GM23338 (cell line): ENCODE results near the gene KCMF1. TPM values are rescaled to one million over a fixed set of nuclear protein-coding genes. Genes with fewer than 3 reads are reported as not detected.
"Not testable (repeated sequence)": the region's sequence is repeated elsewhere in the genome, so short reads cannot be mapped to it uniquely, and the experiment has no call there.

Source experiments
- ATAC-seq: fragments of 200-7000 bp; cut with Tn5 transposase; 3 replicates; pipeline ENCODE4 v1.9.1; 2020
- DNase-seq: peaks from one replicate; pipeline ENCODE4 v3.0.0-alpha.2; 2015; ENCODE audit warnings: low spot score
- H2AFZ ChIP-seq: fragments of 200-600 bp; sonication (generic); 2 replicates; pipeline ENCODE4 v1.8.0; 2016; ENCODE audit warnings: antibody characterized with exemption, mild to moderate bottlenecking, moderate library complexity
- H3F3A ChIP-seq: fragments of 200-600 bp; sonication (generic); replicated peaks from 2 replicates; pipeline ENCODE4 v1.8.0; 2017; ENCODE audit warnings: antibody characterized with exemption, mixed run types, low read depth
- H3K27ac ChIP-seq: fragments of 200-600 bp; sonication (generic); 2 replicates; pipeline ENCODE4 v1.6.1; 2016; ENCODE audit warnings: low read depth
- H3K27me3 ChIP-seq: fragments of 200-600 bp; sonication (generic); 2 replicates; pipeline ENCODE4 v1.8.0; 2016; ENCODE audit warnings: mild to moderate bottlenecking, mixed run types, moderate library complexity; ENCODE audit not compliant: insufficient read depth
- H3K36me3 ChIP-seq: fragments of 200-600 bp; sonication (generic); 2 replicates; pipeline ENCODE4 v1.8.0; 2016; ENCODE audit warnings: mild to moderate bottlenecking; ENCODE audit not compliant: insufficient read depth
- H3K4me1 ChIP-seq: fragments of 200-600 bp; sonication (generic); 2 replicates; pipeline ENCODE4 v1.8.0; 2016; ENCODE audit warnings: mild to moderate bottlenecking, moderate library complexity; ENCODE audit not compliant: insufficient read depth
- H3K4me2 ChIP-seq: fragments of 200-600 bp; sonication (generic); 2 replicates; pipeline ENCODE4 v1.7.1; 2017; ENCODE audit warnings: mixed run types
- H3K4me3 ChIP-seq: fragments of 200-600 bp; sonication (generic); 2 replicates; pipeline ENCODE4 v1.6.1; 2016; ENCODE audit warnings: mixed run types
- H3K79me2 ChIP-seq: fragments of 200-600 bp; sonication (generic); replicated peaks from 2 replicates; pipeline ENCODE4 v1.8.0; 2017; ENCODE audit warnings: mild to moderate bottlenecking; ENCODE audit not compliant: insufficient read depth
- H3K9me2 ChIP-seq: fragments of 200-600 bp; sonication (generic); 2 replicates; pipeline ENCODE4 v1.8.0; 2017; ENCODE audit not compliant: insufficient read depth
- H4K20me1 ChIP-seq: fragments of 200-600 bp; sonication (generic); replicated peaks from 2 replicates; pipeline ENCODE4 v1.8.0; 2017; ENCODE audit warnings: mild to moderate bottlenecking; ENCODE audit not compliant: insufficient read depth
- H3K27ac Mint-ChIP-seq: 2 replicates; pipeline ENCODE4 v1.8.0; 2020; ENCODE audit warnings: inconsistent platforms, mild to moderate bottlenecking, moderate library complexity, mixed read lengths
- H3K27me3 Mint-ChIP-seq: 3 replicates; pipeline ENCODE4 v1.8.0; 2022; ENCODE audit warnings: low read depth, mild to moderate bottlenecking, moderate library complexity, mixed read lengths, inconsistent platforms; ENCODE audit not compliant: insufficient read depth, poor library complexity
- H3K36me3 Mint-ChIP-seq: 3 replicates; pipeline ENCODE4 v1.8.0; 2021; ENCODE audit warnings: low read depth, mild to moderate bottlenecking, inconsistent platforms, moderate library complexity, mixed read lengths
- H3K4me1 Mint-ChIP-seq: 3 replicates; pipeline ENCODE4 v1.8.0; 2020; ENCODE audit warnings: mild to moderate bottlenecking, inconsistent platforms, mixed read lengths
- H3K4me3 Mint-ChIP-seq: 3 replicates; pipeline ENCODE4 v1.8.0; 2021; ENCODE audit warnings: moderate library complexity, mild to moderate bottlenecking, inconsistent platforms, mixed read lengths
- H3K9me3 Mint-ChIP-seq: 3 replicates; pipeline ENCODE4 v1.8.0; 2020; ENCODE audit warnings: moderate library complexity, mild to moderate bottlenecking, inconsistent platforms, mixed read lengths
- CREB1 ChIP-seq: fragments of 250-450 bp; sonication (Bioruptor Pico); IDR thresholded peaks from 2 replicates; pipeline ENCODE4 v1.5.0; 2020; ENCODE audit warnings: low read depth, mild to moderate bottlenecking, moderate library complexity
- EZH2phosphoT487 ChIP-seq: fragments of 200-600 bp; sonication (generic); IDR thresholded peaks from one replicate; pipeline ENCODE4 v1.8.1; 2018; ENCODE audit warnings: antibody characterized with exemption; ENCODE audit not compliant: unreplicated experiment
- JUNB ChIP-seq: IDR thresholded peaks from one replicate; pipeline ENCODE4 v1.6.1; 2016; ENCODE audit warnings: antibody characterized with exemption; ENCODE audit not compliant: unreplicated experiment
- NANOG ChIP-seq: IDR thresholded peaks from 2 replicates; pipeline ENCODE4 v1.6.1; 2016; ENCODE audit warnings: antibody characterized with exemption, borderline replicate concordance
- POLR2AphosphoS5 ChIP-seq: IDR thresholded peaks from 2 replicates; pipeline ENCODE4 v1.6.1; 2016; ENCODE audit warnings: antibody characterized with exemption, low read depth
- STAT1 ChIP-seq: IDR thresholded peaks from one replicate; pipeline ENCODE4 v1.6.1; 2016; ENCODE audit warnings: antibody characterized with exemption; ENCODE audit not compliant: unreplicated experiment
- ZNF114 ChIP-seq: fragments of 250-450 bp; sonication (Bioruptor Pico); IDR thresholded peaks from 2 replicates; pipeline ENCODE4 v1.5.0; 2020; ENCODE audit warnings: mild to moderate bottlenecking, moderate library complexity
- polyA plus RNA-seq: library from polyadenylated mRNA; unstranded; fragments of >200 nt; fragmentation: Nextera tagmentation; extraction: Ambion mirVana; gene quantifications from 2 replicates; pipeline ENCODE4 v1.2.1, GENCODE V29; 2016
- total RNA-seq: library from RNA; depleted of rRNA; stranded (reverse); fragments of >200 nt; shearing (Covaris generic); gene quantifications from 2 replicates; pipeline ENCODE4 v1.2.3, GENCODE V29; 2014
- TF ChIP-seq, protein P1 (sequence below): IDR thresholded peaks from 2 replicates; pipeline ENCODE4 v1.6.1; 2016; ENCODE audit warnings: antibody characterized with exemption
- TF ChIP-seq, protein P2 (sequence below): IDR thresholded peaks from one replicate; pipeline ENCODE4 v1.6.1; 2018; ENCODE audit warnings: antibody characterized with exemption; ENCODE audit not compliant: unreplicated experiment

Gene KCMF1
- total and polyA plus RNA-seq, 2 experiments from 2014 or later: 29.3 to 120 TPM

DNA sequence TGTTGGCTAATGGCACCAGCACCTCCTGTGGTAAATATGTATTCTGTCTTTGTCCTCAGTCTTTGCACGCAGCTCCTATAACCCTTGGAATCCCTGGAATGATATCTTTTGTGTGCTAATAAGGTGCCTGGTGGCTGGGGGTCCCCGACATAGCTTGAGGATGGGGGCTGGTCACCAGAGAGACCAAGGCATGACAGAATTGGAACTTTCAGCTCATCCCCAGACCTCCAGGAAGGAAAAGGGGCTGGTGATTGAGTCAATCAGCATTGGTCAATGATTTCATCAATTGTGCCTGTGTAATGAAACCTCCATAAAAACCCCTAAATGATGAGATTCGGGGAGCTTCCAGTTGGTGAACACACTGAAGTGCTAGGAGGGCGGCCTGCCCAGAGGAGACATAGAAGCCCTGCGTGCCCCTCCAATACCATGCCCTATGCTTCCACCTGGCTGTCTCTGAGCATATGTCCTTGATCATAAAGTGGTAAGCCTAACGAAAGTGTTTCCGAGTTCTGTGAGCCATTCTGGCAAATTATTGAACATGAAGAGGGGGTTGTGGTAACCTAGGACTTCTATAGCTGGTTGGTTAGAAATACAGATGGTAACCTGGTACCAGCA is 26.6 kb upstream of the KCMF1 start (continued):
- TF ChIP-seq, protein P1, sequence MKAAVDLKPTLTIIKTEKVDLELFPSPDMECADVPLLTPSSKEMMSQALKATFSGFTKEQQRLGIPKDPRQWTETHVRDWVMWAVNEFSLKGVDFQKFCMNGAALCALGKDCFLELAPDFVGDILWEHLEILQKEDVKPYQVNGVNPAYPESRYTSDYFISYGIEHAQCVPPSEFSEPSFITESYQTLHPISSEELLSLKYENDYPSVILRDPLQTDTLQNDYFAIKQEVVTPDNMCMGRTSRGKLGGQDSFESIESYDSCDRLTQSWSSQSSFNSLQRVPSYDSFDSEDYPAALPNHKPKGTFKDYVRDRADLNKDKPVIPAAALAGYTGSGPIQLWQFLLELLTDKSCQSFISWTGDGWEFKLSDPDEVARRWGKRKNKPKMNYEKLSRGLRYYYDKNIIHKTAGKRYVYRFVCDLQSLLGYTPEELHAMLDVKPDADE: no peak
- TF ChIP-seq, protein P2, sequence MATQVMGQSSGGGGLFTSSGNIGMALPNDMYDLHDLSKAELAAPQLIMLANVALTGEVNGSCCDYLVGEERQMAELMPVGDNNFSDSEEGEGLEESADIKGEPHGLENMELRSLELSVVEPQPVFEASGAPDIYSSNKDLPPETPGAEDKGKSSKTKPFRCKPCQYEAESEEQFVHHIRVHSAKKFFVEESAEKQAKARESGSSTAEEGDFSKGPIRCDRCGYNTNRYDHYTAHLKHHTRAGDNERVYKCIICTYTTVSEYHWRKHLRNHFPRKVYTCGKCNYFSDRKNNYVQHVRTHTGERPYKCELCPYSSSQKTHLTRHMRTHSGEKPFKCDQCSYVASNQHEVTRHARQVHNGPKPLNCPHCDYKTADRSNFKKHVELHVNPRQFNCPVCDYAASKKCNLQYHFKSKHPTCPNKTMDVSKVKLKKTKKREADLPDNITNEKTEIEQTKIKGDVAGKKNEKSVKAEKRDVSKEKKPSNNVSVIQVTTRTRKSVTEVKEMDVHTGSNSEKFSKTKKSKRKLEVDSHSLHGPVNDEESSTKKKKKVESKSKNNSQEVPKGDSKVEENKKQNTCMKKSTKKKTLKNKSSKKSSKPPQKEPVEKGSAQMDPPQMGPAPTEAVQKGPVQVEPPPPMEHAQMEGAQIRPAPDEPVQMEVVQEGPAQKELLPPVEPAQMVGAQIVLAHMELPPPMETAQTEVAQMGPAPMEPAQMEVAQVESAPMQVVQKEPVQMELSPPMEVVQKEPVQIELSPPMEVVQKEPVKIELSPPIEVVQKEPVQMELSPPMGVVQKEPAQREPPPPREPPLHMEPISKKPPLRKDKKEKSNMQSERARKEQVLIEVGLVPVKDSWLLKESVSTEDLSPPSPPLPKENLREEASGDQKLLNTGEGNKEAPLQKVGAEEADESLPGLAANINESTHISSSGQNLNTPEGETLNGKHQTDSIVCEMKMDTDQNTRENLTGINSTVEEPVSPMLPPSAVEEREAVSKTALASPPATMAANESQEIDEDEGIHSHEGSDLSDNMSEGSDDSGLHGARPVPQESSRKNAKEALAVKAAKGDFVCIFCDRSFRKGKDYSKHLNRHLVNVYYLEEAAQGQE: no peak

DNA sequence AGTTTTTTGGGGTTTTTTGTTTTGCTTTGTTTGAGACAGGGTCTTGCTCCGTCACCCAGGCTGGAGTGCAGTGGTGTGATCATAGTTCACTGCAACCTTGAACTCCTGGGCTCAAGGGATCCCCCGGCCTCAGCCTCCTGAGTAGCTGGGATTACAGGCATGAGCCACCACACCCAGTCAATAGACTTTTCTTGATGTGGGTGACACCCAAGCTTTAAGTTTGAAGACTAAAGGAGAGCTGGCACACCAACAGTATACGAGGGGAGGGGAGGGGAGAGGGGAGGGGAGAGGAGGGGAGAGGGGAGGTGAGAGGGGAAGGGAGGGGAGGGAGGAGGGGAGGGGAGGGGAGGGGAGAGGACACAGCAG is 25.1 kb upstream of the KCMF1 start:
- Histone ChIP-seq H3K27ac (peak overlapping the region; percentile 39; the same call in 1 of the 2 replicates), H3K4me1 (peaks cover 12% of the 10 kb centered on the region)
- H3K27ac Mint-ChIP-seq, H3K27me3 ChIP-seq, H3K36me3 ChIP-seq, ATAC-seq, H3F3A ChIP-seq, H3K4me2 ChIP-seq, H3K9me3 Mint-ChIP-seq, H3K4me3 ChIP-seq, H3K9me2 ChIP-seq, H3K79me2 ChIP-seq, H3K4me3 Mint-ChIP-seq, H3K27me3 Mint-ChIP-seq, H4K20me1 ChIP-seq, H2AFZ ChIP-seq, H3K36me3 Mint-ChIP-seq, DNase-seq: not testable (repeated sequence)
- peaks cover 22% of the 10 kb centered on the region for H3K4me1 Mint-ChIP-seq

DNA sequence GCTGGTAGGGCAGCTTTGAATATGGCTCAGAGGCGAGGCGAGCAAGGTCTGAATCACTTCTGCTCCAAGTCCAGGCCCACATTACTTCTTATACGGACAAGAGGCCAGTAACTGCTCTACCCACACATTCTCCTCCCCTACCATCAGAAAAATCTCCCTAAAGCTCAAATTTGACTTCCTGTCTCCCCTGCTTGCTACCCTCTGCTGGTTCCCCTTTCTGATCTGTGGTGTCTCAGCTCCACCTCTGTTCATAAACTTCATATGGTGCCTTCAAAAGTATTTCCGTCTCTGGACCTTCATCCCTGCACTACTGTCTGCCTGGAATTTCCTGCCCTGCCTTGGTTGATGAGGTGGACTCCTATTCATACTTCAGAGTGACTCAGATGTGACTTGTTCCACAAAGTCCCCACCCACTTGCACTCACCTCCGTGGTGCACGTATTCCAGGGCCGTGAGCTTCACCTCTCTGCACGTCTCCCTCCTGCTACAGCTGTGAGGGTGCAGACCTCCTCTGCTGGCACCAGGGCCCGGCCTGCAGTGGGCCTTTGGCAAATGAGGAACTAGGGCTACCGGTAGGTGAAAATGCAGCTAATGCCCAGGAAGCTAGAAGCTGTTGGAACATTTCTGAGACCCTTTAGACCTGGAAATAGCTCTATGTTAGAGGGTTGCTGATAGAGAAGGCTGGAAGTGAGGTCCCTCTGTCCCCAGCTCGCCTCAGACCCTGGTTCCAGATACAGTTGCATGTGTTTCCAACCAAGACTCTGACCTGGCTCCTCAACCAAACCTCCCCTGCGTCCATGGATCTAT is 24.6 kb upstream of the KCMF1 start:
- no peaks in the 10 kb centered on the region for H3K9me2 ChIP-seq
- 0 out of 2 replicates have a peak overlapping the region, but pooled peaks have one; percentile 5 for H2AFZ ChIP-seq
- no peak for DNase-seq
- peaks cover 17% of the 10 kb centered on the region for H3K4me1 Mint-ChIP-seq
- no peaks in the 10 kb centered on the region; the same call in 2 of the 3 replicates for H3K9me3 Mint-ChIP-seq
- no peaks in the 10 kb centered on the region for H3K27me3 ChIP-seq
- no peaks in the 10 kb centered on the region for H3K36me3 ChIP-seq
- peaks cover 8% of the 10 kb centered on the region; the same call in 1 of the 2 replicates for H3K4me1 ChIP-seq
- 0 out of 2 replicates have a peak, but pooled peaks cover 3% of the 10 kb centered on the region for H3F3A ChIP-seq
- no peaks in the 10 kb centered on the region; the same call in 1 of the 2 replicates for H4K20me1 ChIP-seq
- peak; percentile 50 for ATAC-seq
- peaks cover 6% of the 10 kb centered on the region for H3K27me3 Mint-ChIP-seq
- H3K4me3 ChIP-seq: no peak overlapping the region
- no peak overlapping the region for H3K4me3 Mint-ChIP-seq
- peak overlapping the region; percentile 51; the same call in 1 of the 2 replicates for H3K4me2 ChIP-seq
- no peak overlapping the region; the same call in 1 of the 2 replicates for H3K27ac Mint-ChIP-seq
- H3K79me2 ChIP-seq: no peaks in the 10 kb centered on the region
- no peak overlapping the region for H3K27ac ChIP-seq
- no peaks in the 10 kb centered on the region for H3K36me3 Mint-ChIP-seq
- TF ChIP-seq JUNB: no peak
- TF ChIP-seq ZNF114: no peak
- no peak for TF ChIP-seq STAT1
- TF ChIP-seq, protein P2: no peak
- TF ChIP-seq POLR2AphosphoS5: no peak
- TF ChIP-seq CREB1 (CRISPR knock-in tag): no peak
- TF ChIP-seq NANOG: no peak
- TF ChIP-seq, protein P1: no peak
- TF ChIP-seq EZH2phosphoT487: no peak
